ENCODE measurements around the gene MARCHF11.

Gene MARCHF11

GRCh38 chr5:16050414-16050813 lies 129.2 kb downstream of the MARCHF11 start:
- no peak for DNase-seq

GRCh38 chr5:16049761-16050160 lies 129.8 kb downstream of the MARCHF11 start:
- DNase-seq, result no peak

- no peak for DNase-seq
Observed at GRCh38 chr5:16048132-16048531, 131.5 kb downstream of the MARCHF11 start.

GRCh38 chr5:16043349-16043965 lies 136.1 kb downstream of the MARCHF11 start:
- no peak for DNase-seq

- no peak for DNase-seq
Observed at GRCh38 chr5:16037121-16037845, 142.3 kb downstream of the MARCHF11 start.

GRCh38 chr5:16034319-16035001 lies 145.1 kb downstream of the MARCHF11 start:
- no peak for DNase-seq

- DNase-seq, result no peak
Observed at GRCh38 chr5:16033187-16033925, 146.2 kb downstream of the MARCHF11 start.

- DNase-seq, result no peak
Observed at GRCh38 chr5:16028708-16029107, 150.9 kb downstream of the MARCHF11 start.

- DNase-seq, result no peak
Observed at GRCh38 chr5:16025681-16026080, 153.9 kb downstream of the MARCHF11 start.

- DNase-seq, result no peak
Observed at GRCh38 chr5:16018970-16019369, 160.6 kb downstream of the MARCHF11 start.

GRCh38 chr5:16017720-16018119 lies 161.9 kb downstream of the MARCHF11 start:
- DNase-seq, result no peak
